Measurements from ENCODE around the gene MAD1L1.

Gene MAD1L1

GRCh38 chr7:1924258-1924817 is 308.4 kb downstream of the MAD1L1 start:
- no peak for TF ChIP-seq CSRNP3 (CRISPR knock-in tag; IDR thresholded peaks at IDR 0.05)
- TF ChIP-seq CREB5 (CRISPR knock-in tag; IDR thresholded peaks at IDR 0.05; ENCODE audit: low read depth), result no peak
- no peak for TF ChIP-seq BACH2 (CRISPR knock-in tag; IDR thresholded peaks at IDR 0.05; ENCODE audit: borderline replicate concordance)
- TF ChIP-seq, protein P1, sequence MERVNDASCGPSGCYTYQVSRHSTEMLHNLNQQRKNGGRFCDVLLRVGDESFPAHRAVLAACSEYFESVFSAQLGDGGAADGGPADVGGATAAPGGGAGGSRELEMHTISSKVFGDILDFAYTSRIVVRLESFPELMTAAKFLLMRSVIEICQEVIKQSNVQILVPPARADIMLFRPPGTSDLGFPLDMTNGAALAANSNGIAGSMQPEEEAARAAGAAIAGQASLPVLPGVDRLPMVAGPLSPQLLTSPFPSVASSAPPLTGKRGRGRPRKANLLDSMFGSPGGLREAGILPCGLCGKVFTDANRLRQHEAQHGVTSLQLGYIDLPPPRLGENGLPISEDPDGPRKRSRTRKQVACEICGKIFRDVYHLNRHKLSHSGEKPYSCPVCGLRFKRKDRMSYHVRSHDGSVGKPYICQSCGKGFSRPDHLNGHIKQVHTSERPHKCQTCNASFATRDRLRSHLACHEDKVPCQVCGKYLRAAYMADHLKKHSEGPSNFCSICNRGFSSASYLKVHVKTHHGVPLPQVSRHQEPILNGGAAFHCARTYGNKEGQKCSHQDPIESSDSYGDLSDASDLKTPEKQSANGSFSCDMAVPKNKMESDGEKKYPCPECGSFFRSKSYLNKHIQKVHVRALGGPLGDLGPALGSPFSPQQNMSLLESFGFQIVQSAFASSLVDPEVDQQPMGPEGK (CRISPR knock-in tag; IDR thresholded peaks at IDR 0.05; ENCODE audit: borderline replicate concordance), result no peak
- TF ChIP-seq SNAI2 (CRISPR knock-in tag; IDR thresholded peaks at IDR 0.05), result no peak
- TF ChIP-seq RARB (CRISPR knock-in tag; IDR thresholded peaks at IDR 0.05), result no peak
- no peak for TF ChIP-seq PPARA (CRISPR knock-in tag; IDR thresholded peaks at IDR 0.05; ENCODE audit: borderline replicate concordance)
- TF ChIP-seq ZC3H10 (CRISPR knock-in tag; IDR thresholded peaks at IDR 0.05), result no peak
- ATAC-seq, result no peak

- no peak for TF ChIP-seq ZNF8 (CRISPR knock-in tag; IDR thresholded peaks at IDR 0.05)
- no peak for TF ChIP-seq ZFP3 (CRISPR knock-in tag; IDR thresholded peaks at IDR 0.05)
- TF ChIP-seq TCF4 (CRISPR knock-in tag; IDR thresholded peaks at IDR 0.05; ENCODE audit: borderline replicate concordance), result no peak
- TF ChIP-seq ARNTL (CRISPR knock-in tag; IDR thresholded peaks at IDR 0.05; ENCODE audit: borderline replicate concordance, low read depth), result no peak
- no peak for TF ChIP-seq OSR1 (CRISPR knock-in tag; IDR thresholded peaks at IDR 0.05)
- TF ChIP-seq CREB5 (CRISPR knock-in tag; IDR thresholded peaks at IDR 0.05; ENCODE audit: low read depth), result no peak
- TF ChIP-seq RARB (CRISPR knock-in tag; IDR thresholded peaks at IDR 0.05), result no peak
- no peak for TF ChIP-seq ISL1 (CRISPR knock-in tag; IDR thresholded peaks at IDR 0.05)
- no peak for ATAC-seq
Observed at GRCh38 chr7:1923409-1924257, 309.1 kb downstream of the MAD1L1 start.

- TF ChIP-seq CREB5 (CRISPR knock-in tag; IDR thresholded peaks at IDR 0.05; ENCODE audit: low read depth) (no peak), TOX (CRISPR knock-in tag; IDR thresholded peaks at IDR 0.05; ENCODE audit: borderline replicate concordance) (no peak), ARNTL (CRISPR knock-in tag; IDR thresholded peaks at IDR 0.05; ENCODE audit: borderline replicate concordance, low read depth) (no peak), ZFP3 (CRISPR knock-in tag; IDR thresholded peaks at IDR 0.05) (no peak), ZNF8 (CRISPR knock-in tag; IDR thresholded peaks at IDR 0.05) (no peak), BACH2 (CRISPR knock-in tag; IDR thresholded peaks at IDR 0.05; ENCODE audit: borderline replicate concordance) (no peak), ZNF70 (CRISPR knock-in tag; IDR thresholded peaks at IDR 0.05) (no peak), CSRNP3 (CRISPR knock-in tag; IDR thresholded peaks at IDR 0.05) (no peak), GLIS3 (CRISPR knock-in tag; IDR thresholded peaks at IDR 0.05) (no peak)
- no peak for ATAC-seq
Observed at GRCh38 chr7:1922870-1923236, 309.9 kb downstream of the MAD1L1 start.

Measured in SK-N-SH treated with all-trans-retinoic acid at 6 μM for 48 hours (cell line).